ENCODE results near the gene SMIM13.

SMIM13 gene

GRCh38 chr6:11153447-11153846 lies 59.8 kb downstream of the SMIM13 start:
- no peak for DNase-seq (ENCODE audit: low read depth in 2 of 2)

- no peak for DNase-seq (ENCODE audit: low read depth in 2 of 2)
These were observed 62.0 kb downstream of the SMIM13 start for GRCh38 chr6:11155589-11155988.

GRCh38 chr6:11160199-11160598 lies 66.6 kb downstream of the SMIM13 start:
- DNase-seq (ENCODE audit: low read depth in 2 of 2), result no peak

- no peak for DNase-seq (ENCODE audit: low read depth in 2 of 2)
These were observed 67.7 kb downstream of the SMIM13 start for GRCh38 chr6:11161031-11161956.

- no peak for DNase-seq (ENCODE audit: low read depth in 2 of 2)
These were observed 68.6 kb downstream of the SMIM13 start for GRCh38 chr6:11162262-11162661.

GRCh38 chr6:11163932-11164331 lies 70.3 kb downstream of the SMIM13 start:
- DNase-seq (ENCODE audit: low read depth in 2 of 2), result no peak

- no peak for DNase-seq (ENCODE audit: low read depth in 2 of 2)
These were observed 71.3 kb downstream of the SMIM13 start for GRCh38 chr6:11164717-11165646.

- DNase-seq (ENCODE audit: low read depth in 2 of 2), result no peak
These were observed 73.3 kb downstream of the SMIM13 start for GRCh38 chr6:11166948-11167347.

GRCh38 chr6:11168091-11168635 lies 74.5 kb downstream of the SMIM13 start:
- no peak for DNase-seq (ENCODE audit: low read depth in 2 of 2)

GRCh38 chr6:11171952-11172351 lies 78.3 kb downstream of the SMIM13 start:
- DNase-seq (ENCODE audit: low read depth in 2 of 2), result no peak

- peak in 1 of 2 experiments; percentile 25 for DNase-seq (ENCODE audit: low read depth in 2 of 2)
These were observed 79.1 kb downstream of the SMIM13 start for GRCh38 chr6:11172501-11173327.

GRCh38 chr6:11174242-11174611 lies 80.6 kb downstream of the SMIM13 start:
- DNase-seq (ENCODE audit: low read depth in 2 of 2), result no peak

- no peak for DNase-seq (ENCODE audit: low read depth in 2 of 2)
These were observed 83.6 kb downstream of the SMIM13 start for GRCh38 chr6:11177271-11177670.

GRCh38 chr6:11179088-11179418 lies 85.4 kb downstream of the SMIM13 start:
- DNase-seq (ENCODE audit: low read depth in 2 of 2), result no peak

- no peak for DNase-seq (ENCODE audit: low read depth in 2 of 2)
These were observed 86.0 kb downstream of the SMIM13 start for GRCh38 chr6:11179419-11180202.

- DNase-seq (ENCODE audit: low read depth in 2 of 2), result no peak
These were observed 88.0 kb downstream of the SMIM13 start for GRCh38 chr6:11181478-11182136.

GRCh38 chr6:11183761-11184362 lies 90.2 kb downstream of the SMIM13 start:
- no peak for DNase-seq (ENCODE audit: low read depth in 2 of 2)

GRCh38 chr6:11185204-11185842 lies 91.7 kb downstream of the SMIM13 start:
- no peak for DNase-seq (ENCODE audit: low read depth in 2 of 2)

GRCh38 chr6:11187301-11187700 lies 93.7 kb downstream of the SMIM13 start:
- no peak for DNase-seq (ENCODE audit: low read depth in 2 of 2)

Measured in fibroblast of skin of left quadriceps (primary cell).